Gastrocnemius medialis (tissue), 4 donors: Measurements from ENCODE around the gene OTOP2.

Experiments used
- CTCF ChIP-seq, 5 experiments: fragments of 450-650 bp in 3 of 5; fragments of 200-600 bp in 2 of 5; sonication (generic) in 2 of 5; IDR thresholded peaks in 4 of 5; conservative IDR thresholded peaks in 1 of 5; 1 replicate in 4 of 5; 2 replicates in 1 of 5; pipeline ENCODE4 v1.5.1; 2016 to 2019; ENCODE audit warnings: antibody characterized with exemption in 5 of 5, mild to moderate bottlenecking in 3 of 5, moderate library complexity in 3 of 5
- POLR2A ChIP-seq, 2 donors: fragments of 450-650 bp; IDR thresholded peaks; one replicate each; pipeline ENCODE4 v1.6.1; 2017; ENCODE audit warnings: antibody characterized with exemption in 2 of 2, mild to moderate bottlenecking in 2 of 2, moderate library complexity in 2 of 2

GRCh38 chr17:74920642-74921025, 3.4 kb upstream of the OTOP2 start:
- TF ChIP-seq CTCF (IDR thresholded peaks at IDR 0.05 in 4 of 5, conservative IDR thresholded peaks at IDR 0.05 in 1 of 5) (no peak), POLR2A (IDR thresholded peaks at IDR 0.05) (no peak)
